Brain microvascular endothelial cell (primary cell): ENCODE results near the gene FGGY.

Source experiments
- DNase-seq: peaks from one replicate; pipeline ENCODE4 v3.0.0-alpha.2; 2020
- H3K27ac ChIP-seq: fragments of 250-450 bp; sonication (Bioruptor Pico); 2 replicates; pipeline ENCODE4 v1.5.1; 2020; ENCODE audit warnings: mild to moderate bottlenecking, moderate library complexity
- H3K27me3 ChIP-seq: fragments of 250-450 bp; sonication (Bioruptor Pico); replicated peaks from 2 replicates; pipeline ENCODE4 v1.5.1; 2020; ENCODE audit warnings: mild to moderate bottlenecking
- H3K36me3 ChIP-seq: fragments of 250-450 bp; sonication (Bioruptor Pico); replicated peaks from 2 replicates; pipeline ENCODE4 v1.5.1; 2020; ENCODE audit warnings: mild to moderate bottlenecking
- H3K4me3 ChIP-seq: 2 replicates; pipeline ENCODE4 v1.5.1; 2011; ENCODE audit warnings: low read depth, mild to moderate bottlenecking, control low read depth, low read length, moderate library complexity
- in situ Hi-C: cut with HindIII; loops from 2 replicates; pipeline ENCODE4 v1.10.0; 2017; ENCODE audit warnings: low sequenced_read_pairs, low pct_ligation_motif_present
- TF ChIP-seq, protein P1 (sequence below): IDR thresholded peaks from 2 replicates; pipeline ENCODE4 v1.5.1; 2011; ENCODE audit warnings: low read depth, mild to moderate bottlenecking, moderate library complexity, low read length, control low read depth, inconsistent platforms; ENCODE audit errors: missing control alignments

Gene FGGY

DNA sequence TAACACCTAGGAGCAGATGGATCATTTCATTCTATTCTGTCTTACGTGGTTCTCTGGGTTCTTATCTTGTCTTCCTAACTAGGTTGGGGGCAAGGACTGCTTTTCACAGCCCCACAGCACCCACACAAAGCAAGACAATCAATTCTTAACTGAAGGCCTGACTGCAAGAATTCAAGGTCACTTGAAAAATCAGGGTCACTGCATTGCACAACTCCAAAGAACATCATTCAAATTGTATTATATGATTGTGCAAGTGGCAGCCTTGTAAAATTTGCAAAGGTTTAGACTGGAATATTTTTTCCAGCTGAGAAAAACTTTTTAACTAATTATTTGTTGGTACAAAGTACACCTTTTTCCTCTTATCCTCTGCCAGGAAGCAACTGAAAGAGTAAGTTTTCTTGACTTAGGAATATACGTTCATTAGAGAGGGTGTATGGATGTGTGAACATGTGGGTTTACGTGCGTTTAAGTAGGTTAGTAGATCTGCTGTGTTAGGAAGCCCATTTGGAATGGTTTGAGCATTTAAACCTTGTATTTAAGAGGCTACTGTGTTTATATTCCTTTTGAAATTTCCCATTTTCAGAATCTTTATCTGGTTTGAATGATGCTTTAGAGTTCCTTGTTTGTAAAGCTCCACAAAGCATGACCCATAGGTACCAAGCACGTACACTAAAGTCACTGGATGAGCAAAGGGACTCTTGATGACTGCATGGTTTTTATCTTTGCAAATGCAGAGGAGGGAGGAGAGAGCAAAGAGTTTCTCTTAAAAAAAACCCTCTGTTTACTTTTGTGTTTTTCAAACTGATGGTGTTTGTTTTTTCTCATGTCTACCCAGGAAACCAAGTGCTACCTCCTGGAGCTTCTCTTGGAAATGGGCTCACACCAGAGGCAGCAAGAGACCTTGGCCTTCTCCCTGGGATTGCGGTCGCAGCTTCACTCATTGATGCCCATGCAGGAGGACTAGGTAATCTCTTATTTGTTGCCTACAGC is 214.9 kb downstream of the FGGY start:
- H3K4me3 ChIP-seq, result no peak overlapping the region
- H3K36me3 ChIP-seq, result no peaks in the 10 kb centered on the region
- DNase-seq, result no peak
- no peak overlapping the region for H3K27ac ChIP-seq
- TF ChIP-seq, protein P1, sequence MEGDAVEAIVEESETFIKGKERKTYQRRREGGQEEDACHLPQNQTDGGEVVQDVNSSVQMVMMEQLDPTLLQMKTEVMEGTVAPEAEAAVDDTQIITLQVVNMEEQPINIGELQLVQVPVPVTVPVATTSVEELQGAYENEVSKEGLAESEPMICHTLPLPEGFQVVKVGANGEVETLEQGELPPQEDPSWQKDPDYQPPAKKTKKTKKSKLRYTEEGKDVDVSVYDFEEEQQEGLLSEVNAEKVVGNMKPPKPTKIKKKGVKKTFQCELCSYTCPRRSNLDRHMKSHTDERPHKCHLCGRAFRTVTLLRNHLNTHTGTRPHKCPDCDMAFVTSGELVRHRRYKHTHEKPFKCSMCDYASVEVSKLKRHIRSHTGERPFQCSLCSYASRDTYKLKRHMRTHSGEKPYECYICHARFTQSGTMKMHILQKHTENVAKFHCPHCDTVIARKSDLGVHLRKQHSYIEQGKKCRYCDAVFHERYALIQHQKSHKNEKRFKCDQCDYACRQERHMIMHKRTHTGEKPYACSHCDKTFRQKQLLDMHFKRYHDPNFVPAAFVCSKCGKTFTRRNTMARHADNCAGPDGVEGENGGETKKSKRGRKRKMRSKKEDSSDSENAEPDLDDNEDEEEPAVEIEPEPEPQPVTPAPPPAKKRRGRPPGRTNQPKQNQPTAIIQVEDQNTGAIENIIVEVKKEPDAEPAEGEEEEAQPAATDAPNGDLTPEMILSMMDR, result no peak
- H3K27me3 ChIP-seq, result no peaks in the 10 kb centered on the region
- in situ Hi-C loops, result no loop called here

DNA sequence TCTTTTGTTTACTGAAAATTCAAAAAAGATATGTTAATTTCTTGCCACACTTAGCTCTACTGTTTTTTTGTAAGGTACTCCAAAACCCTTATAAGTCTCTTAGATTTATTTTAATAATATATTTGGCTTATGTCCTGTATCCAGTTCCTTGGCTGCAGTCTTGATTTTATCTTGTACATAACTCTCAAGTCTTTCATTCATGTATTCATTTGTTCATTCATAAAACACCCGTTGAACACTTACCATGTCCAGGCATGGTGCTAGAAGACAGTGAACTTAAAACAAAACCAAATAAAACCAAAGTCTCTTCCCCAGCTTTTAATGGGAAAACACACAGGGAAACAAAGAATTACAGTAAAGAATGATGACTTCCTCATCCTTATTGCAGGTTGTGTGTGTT is 215.8 kb downstream of the FGGY start:
- DNase-seq, result no peak
- no peaks in the 10 kb centered on the region for H3K36me3 ChIP-seq
- TF ChIP-seq, protein P1, result no peak
- H3K27ac ChIP-seq, result no peak overlapping the region
- no peaks in the 10 kb centered on the region for H3K27me3 ChIP-seq
- no peak overlapping the region for H3K4me3 ChIP-seq
- in situ Hi-C loops, result no loop called here

DNA sequence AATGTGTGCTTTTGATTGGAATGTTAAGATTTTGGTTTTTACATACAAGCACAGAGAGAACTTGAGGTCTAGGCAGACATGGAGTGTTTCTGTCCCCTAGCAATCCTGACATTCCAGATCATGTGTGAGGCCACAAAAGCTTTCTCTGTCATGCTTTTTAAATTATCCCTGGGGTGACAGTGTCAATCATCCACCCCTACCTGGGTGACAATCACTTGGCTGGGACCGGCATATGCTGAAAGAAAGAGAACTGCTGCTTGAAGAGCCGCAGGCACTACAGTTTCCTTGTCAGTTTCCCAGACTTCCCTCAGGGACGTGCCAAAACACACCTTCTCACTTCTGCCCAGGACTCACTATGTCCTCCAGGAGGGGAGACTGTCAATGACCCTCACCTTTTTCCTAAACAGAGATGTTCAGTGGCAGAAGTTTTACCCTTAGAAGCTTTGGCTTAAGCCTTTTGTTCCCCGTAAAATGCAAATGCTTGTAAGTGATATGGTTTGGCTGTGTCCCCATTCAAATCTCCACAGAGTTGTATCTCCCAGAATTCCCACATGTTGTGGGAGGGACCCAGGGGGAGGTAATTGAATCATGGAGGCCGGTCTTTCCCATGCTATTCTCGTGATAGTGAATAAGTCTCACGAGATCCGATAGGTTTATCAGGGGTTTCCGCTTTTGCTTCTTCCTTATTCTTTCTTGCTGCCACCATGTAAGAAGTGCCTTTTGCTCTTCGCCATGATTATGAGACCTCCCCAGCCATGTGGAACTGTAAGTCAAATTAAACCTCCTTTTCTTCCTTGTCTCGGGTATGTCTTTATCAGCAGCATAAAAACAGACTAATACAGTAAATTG is 217.4 kb downstream of the FGGY start:
- DNase-seq, result no peak
- H3K27me3 ChIP-seq, result no peaks in the 10 kb centered on the region
- in situ Hi-C loops, result no loop called here

DNA sequence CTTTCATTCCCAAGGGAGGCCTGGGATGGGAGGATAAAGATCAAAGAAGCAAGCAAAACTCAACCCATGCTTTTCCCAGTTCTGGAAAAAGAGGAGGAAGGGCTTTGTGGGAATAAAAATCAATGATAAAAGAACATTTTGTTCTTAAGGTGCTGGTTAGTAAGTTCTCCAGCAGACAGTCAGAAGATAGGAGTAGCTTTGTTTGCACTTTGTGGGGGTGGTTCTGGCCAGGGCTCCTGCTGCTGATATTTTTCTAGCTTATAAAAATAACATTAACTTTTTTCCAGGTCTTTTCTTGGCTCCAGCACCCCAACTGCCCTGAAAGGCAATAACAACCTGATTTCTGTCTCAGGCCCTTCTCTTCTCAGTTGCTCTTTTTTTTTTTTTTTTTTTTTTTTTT is 220.0 kb downstream of the FGGY start:
- H3K4me3 ChIP-seq, result no peak overlapping the region
- H3K27ac ChIP-seq, result no peak overlapping the region
- in situ Hi-C loops, result no loop called here
- peak; percentile 21 for DNase-seq
- TF ChIP-seq, protein P1, result no peak
- H3K36me3 ChIP-seq, result no peaks in the 10 kb centered on the region
- no peaks in the 10 kb centered on the region for H3K27me3 ChIP-seq

More for the DNA sequence above, 217.4 kb downstream of the FGGY start:
- TF ChIP-seq, protein P1, result no peak
- Histone ChIP-seq H3K27ac (no peak overlapping the region), H3K36me3 (no peaks in the 10 kb centered on the region), H3K4me3 (no peak overlapping the region)

DNA sequence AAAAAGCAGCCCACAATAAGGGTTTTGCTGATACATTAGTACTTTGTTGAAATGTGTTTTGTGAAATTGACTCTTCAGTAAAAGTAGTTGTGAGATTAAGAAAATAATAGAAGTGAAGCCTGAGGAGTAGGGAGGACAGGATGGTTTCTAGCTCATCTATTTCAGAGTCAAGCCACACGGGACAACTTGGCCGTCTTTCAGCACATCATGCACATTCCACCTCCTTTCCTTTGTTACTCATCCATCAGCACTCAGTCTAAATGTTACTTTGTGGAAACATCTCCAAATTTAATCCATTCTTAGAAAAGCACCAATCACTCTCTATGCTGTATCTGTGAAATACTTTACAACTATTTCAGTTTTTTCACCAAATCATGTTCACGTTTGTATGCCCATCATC is 223.3 kb downstream of the FGGY start:
- Histone ChIP-seq H3K27me3 (no peaks in the 10 kb centered on the region), H3K4me3 (no peak overlapping the region), H3K36me3 (no peaks in the 10 kb centered on the region), H3K27ac (peak overlapping the region; percentile 96)
- DNase-seq, result peak; percentile 39
- in situ Hi-C loops, result no loop called here
- TF ChIP-seq, protein P1, result no peak
